ENCODE measurements around the gene SLC35A2.

GRCh38 chrX:48933757-48934156, 22.3 kb upstream of the SLC35A2 start:
- TF ChIP-seq CTCF (conservative IDR thresholded peaks at IDR 0.05 in 1 of 2, IDR thresholded peaks at IDR 0.05 in 1 of 2; ENCODE audit: extremely low read depth in 1 of 2, insufficient read depth in 1 of 2, low read depth in 1 of 2, low read length in 2 of 2): no peak
- no peak for TF ChIP-seq EZH2 (IDR thresholded peaks at IDR 0.05; ENCODE audit: borderline replicate concordance, low read length)

Measured in mammary epithelial cell (primary cell).